Activated CD4-positive, alpha-beta T cell treated with anti-CD3 and anti-CD28 coated beads, Interleukin-2, amount 50 U/mL, for 24 hours (primary cell): Measurements from ENCODE around the gene ODAD2.
"Not testable (repeated sequence)": the region's sequence is repeated elsewhere in the genome, so short reads cannot be mapped to it uniquely, and the experiment has no call there.

Experiments
- DNase-seq, 2 donors: peaks; one replicate each; pipeline ENCODE4 v3.0.0-alpha.2; 2020; ENCODE audit warnings: low read depth in 1 of 2, low spot score in 1 of 2

ODAD2 gene

DNA sequence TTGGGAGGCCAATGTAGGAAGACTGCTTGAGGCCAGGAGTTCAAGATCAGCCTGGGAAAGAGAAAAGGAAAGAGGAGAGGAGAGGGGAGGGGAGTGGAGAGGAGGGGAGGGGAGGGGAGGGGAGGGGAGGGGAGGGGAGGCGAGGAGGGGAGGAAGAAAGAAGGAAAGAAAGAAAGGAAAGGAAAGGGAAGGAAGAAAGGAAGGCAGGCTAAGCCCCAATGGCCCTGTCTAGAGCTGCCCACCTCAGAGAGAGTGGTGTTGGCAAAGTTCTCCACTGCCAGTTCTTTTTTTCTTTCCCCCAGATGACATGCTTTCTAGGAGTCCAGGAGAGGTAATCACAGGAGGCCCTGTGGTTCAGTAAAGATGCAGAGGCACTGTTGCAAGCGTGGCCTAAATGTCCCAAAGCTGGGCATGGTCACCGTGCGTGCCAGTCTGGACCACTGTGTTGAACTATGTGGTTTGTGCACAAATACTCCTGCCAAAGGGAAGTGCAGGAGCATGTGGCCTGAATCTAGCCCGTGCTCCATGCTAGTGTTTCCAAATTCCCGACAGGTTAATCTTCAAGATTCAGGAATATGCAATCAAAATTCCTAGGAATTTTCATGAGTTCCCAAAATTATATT is 39.7 kb downstream of the ODAD2 start:
- DNase-seq: no peak

DNA sequence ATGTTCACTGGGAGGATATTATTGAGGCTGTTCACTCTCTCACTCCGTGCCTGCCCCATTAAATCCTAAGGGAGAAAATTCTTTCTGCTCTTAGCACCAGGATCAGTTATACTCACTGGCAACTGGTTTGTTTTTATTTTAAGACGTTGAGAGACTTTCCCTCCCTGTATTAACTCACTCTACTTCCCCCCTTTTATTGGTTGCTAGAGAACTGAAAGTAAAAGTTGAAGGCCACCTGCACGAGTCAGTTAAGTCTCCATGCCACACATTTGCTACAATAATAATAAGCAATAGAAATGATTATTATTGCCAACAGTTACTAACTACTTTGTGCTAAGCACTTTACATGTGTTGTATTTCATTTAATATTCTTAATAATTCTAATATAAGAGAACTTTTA is 40.5 kb downstream of the ODAD2 start:
- DNase-seq: not testable (repeated sequence)

DNA sequence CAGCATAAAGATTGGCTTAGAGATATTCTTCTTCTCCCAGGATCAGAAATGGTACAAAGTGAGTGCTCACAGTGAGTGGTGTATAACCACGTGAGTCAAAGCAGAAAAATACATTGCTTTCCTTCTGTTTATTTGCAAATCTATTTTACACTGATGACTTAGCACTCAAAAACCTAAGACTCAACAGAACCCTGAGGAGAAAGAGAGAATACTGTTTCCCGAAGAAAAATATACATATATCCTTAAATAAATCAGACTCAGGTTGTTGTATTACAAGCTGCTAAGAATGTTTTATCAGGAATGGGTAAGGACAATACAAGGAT is 48.7 kb downstream of the ODAD2 start:
- no peak for DNase-seq

DNA sequence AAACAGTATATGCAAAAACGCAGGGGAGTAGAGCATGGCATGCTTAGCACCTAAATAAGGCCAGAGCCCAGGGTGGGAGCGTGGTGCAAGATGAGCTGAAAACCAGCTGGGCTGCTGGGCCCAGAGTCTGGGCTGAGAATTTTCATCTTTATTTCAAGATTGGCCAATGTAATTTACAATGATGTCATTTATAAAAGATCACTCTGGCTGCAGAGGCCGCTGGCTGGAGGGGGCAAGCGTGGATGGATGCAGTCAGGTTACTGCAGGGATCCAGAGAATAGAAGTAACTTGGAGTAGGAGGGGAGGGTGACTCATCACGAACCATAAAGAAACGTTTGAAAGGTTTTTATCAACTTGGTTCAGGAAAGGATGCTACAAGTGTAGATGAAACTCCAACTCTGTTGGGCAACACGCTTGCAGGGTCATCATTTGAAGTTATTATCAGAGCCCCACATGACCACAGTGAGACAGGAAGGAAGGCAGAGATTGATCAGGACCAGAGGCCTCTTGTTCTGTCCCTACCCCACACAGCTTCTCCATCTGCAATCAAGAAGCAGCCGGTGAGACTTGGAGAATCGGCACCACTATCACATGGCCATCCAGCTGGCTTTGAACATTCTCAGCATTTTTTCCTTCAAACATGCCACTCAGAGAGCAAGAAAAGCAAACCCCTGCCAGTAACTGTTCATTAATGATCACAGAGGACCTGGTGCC is 49.2 kb downstream of the ODAD2 start:
- no peak for DNase-seq

DNA sequence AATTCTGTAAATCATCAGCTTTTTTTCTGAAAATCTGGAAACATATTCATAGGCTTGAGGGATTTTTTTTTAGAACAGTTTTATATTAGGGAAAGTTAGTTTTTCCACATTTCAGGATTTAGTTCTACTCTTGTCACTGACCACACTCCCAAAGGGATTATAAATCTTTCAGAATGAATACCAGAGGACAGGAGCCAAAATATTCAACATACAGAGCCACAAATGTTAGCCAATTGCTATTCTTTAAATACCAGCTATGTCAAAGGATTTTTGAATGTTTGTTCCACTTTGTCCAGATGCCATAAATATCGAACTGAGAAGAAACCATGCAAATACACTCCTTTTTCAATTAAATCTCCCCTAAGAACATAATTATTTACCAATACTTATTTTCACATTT is 50.7 kb downstream of the ODAD2 start:
- no peak for DNase-seq

DNA sequence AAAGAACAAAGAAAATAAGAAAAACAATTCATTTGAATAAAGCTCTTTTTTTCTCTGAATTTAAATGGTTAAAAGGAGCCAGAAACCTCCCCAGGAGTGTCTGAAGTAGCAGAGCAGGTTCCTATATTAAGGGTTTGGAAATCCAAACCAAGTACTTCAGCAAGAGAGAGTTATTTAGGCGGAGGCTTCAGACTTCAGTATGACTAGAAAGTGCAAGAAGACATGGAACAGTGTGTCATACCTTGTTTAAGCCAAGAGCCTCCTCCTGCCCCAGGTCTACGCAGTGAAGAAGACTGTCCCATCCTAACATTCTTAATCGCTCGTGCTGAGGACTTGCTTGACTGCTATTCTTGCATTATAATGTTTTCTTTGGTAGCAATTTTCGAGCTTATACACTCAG is 51.3 kb downstream of the ODAD2 start:
- DNase-seq: no peak

DNA sequence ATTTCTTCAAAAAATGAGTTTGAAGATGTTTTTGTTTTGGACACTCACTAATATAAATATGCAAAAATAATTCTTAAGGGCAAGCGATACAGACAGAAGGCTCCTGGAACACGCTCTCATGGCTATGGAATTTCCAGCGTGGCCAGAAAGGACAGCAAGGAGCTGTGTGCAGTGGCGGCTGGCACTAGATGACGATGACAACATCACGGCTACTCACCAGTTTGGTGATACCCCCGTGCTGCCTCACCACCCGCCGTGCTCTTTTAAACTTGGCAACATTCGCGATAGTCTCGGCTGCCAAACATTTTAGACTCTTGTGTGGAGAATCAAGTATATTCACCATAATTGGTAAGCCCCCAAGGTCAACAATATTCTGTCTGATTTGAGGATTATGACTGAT is 54.9 kb downstream of the ODAD2 start:
- DNase-seq: no peak

DNA sequence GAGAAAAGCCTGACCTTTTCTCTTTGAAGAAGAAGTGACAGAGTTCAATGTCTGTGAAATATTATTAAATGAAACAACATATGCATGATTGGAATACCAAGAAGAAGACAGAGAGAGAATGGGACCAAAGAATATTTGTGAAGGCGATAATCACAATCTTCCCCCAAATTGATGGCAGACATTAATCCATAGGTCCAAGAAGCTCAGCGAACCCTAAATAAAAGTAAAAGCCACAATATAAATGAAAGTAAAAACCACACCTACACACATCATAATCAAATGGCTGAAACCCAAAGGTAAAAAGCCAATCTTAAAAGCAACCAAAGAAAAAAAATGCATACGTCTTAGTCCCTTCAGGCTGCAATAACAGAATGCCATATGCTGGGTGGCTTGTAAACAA is 84.0 kb downstream of the ODAD2 start:
- DNase-seq: no peak

DNA sequence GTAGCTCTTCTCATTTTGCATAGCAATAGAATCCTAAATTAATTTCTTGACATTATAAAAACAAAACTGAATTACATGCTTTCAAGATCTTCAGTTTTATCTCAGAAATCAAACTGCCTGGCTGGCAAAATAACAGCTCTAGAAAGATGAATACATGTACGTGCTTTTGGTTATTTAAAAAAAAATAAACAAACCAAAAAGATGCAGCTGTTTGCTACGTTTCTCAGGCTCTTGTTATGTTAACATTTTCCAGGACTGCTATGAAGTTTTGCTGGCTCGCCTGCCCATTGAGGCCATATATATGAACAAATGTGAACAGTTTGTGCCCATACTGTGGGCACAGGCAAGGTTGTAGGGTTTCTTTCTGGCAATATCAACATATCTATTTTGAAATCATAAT is 86.6 kb downstream of the ODAD2 start:
- no peak for DNase-seq

DNA sequence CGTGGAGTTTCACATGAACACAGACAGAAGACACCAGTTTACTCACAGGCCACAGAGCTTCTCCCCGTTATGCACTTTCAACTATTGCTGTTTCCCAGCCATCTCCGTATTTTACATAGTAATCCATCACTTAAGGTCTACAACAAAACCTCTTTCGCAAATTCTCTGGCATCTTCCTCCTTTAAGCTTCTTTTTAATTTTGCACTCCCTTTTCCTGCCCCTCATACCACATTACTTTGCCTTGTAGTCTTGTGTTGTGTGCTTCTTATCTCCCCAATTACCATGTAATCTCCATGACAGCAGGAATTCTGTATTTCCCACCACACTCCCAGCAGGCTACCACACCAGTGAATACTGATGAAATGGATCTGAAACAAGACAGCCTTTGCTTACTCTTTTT is 87.3 kb downstream of the ODAD2 start:
- no peak for DNase-seq

DNA sequence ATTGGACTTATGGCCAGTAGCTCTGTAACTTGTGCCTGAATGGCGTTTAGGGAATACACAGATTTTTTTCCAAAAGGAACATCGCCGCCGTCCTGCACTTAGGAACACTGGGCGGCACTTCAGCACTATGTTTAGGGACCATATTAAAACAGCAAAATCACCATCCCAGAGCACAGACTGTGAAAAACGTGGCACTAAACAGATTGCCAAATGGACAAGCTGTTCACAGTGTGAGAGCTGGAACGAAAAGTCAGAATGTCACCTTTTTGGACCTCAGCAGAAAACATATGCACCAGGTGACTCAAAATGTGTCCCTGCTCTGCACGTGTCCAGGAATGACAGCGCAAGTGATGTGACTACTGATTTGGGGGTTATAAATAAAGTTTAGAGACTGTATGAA is 87.9 kb downstream of the ODAD2 start:
- no peak for DNase-seq

DNA sequence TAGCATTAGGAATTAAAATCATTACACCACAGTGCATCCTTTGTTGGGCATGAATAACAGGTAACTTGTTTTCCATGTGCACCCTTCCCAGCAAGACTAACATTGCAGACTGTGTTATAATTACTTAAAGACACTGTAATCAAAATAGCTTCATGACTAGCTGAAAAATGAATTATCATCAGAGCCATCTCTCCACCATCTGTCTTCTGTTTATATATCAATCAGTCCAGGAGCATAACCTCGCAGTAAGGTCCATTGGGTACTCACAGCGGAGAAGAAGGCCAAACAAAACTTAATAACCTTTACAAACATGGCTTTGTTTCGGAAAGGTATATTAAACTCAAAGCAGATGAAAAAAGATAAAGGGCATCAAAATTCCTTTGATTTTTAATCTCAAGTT is 90.6 kb downstream of the ODAD2 start:
- no peak for DNase-seq

DNA sequence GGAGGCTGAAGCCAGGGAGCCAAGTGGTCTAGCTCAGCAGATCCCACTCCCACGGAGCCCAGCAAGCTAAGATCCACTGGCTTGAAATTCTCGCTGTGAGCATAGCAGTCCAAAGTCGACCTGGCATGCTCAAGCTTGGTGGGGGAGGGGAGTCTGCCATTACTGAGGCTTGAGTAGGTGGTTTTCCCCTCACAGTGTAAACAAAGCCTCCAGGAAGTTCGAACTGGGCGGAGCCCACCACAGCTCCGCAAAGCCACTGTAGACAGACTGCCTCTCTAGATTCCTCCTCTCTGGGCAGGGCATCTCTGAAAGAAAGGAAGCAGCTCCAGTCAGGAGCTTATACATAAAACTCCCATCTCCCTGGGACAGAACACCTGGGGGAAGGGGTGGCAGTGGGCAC is 99.4 kb downstream of the ODAD2 start:
- not testable (repeated sequence) for DNase-seq

DNA sequence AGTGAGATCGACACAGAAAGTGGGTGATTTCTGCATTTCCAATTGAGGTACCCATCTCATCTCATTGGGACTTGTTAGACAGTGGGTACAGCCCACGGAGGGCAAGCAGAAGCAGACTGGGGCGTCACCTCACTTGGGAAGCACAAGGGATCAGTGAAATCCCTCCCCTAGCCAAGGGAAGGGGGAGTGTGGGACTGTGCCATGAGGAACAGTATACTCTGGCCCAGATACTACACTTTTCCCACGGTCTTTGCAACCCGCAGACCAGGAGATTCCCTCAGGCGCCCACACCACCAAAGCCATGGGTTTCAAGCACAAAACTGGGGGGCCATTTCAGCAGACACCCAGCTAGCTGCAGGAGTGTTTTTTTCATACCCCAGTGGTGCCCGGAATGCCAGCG is 99.8 kb downstream of the ODAD2 start:
- no peak for DNase-seq

DNA sequence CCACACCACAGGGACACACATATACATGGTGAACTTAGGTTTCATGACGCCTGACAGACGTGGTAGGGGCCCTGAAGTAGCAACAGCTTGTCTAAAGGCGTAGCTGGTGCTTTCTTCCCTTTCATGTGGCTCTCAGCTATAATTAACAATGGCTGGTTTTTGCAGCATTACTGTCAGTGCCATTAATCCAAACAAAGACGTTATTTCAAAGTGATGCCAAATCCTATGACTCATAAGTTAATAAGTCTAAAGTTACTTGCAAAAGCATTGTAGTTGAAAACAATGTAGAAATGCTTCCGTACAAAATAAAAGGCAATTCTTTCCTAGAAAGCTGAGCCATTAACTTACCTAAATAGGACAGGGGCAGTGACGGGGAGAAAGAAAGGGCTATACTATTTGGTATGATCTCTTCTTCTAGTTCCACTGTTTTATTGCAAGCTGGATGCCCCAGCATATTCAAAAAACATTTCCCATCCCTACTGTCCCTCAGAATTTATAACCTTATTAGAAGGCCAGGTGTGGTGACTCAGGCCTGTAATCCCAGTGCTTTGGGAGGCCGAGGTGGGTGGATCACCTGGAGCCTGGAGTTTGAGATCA is 105.4 kb downstream of the ODAD2 start:
- no peak for DNase-seq

DNA sequence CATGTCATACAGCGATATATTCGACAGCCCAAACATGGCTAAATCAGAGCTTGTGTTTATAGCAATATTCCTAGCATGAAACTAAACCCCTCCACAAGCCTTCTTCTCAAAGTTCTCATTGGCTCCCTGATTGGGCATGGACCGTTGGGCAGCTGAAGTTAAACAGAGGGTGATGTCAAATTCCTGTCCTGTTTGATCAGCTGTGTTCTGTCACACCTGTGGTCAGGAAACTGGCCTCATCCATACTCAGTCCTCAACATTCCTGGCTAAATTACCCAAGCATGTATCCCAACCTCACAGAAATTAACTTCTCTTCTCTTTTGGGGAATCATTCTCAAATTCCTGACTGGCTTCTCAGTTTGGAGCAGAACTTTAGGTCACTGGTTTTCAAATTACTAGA is 107.9 kb downstream of the ODAD2 start:
- no peak for DNase-seq

DNA sequence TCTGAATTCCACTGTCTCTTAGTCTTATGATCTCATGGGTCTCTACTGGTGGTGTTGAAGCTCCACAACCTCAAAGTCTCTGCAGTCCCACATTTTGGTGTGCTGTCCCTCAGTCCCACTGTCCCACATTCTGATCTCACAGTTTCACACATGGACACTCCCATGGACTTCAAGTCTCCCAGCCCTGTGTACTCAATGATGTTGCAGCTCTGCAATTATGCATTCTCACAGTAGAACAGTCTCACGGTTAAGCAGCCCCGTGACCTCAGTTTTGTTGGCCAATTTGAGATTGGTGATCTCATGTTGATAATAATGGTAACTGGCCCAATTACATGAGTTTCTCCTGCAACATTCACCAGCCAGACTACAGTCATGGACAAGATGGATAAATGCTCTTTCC is 109.4 kb downstream of the ODAD2 start:
- DNase-seq: no peak

DNA sequence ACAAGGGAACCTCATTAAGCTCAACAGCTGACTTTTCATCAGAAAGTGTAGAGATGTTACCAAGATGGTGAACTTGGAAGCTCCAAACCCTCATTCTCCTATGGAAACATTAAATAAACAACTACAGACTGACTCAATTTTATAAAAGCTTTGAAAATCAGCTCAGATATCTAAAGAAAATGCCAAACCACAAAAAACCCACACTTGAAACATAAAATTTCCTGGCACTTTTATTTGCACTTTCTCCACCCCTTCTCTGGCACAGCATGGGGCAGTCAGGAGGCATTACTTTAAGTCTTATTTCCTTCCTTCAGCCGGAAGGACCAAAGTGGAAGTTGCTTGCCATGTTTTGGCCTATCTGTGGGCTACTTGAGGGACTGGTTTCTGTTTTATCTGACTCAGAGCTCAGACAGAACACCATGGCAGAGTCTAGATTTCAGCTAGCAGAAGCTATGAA is 114.7 kb downstream of the ODAD2 start:
- DNase-seq: no peak

DNA sequence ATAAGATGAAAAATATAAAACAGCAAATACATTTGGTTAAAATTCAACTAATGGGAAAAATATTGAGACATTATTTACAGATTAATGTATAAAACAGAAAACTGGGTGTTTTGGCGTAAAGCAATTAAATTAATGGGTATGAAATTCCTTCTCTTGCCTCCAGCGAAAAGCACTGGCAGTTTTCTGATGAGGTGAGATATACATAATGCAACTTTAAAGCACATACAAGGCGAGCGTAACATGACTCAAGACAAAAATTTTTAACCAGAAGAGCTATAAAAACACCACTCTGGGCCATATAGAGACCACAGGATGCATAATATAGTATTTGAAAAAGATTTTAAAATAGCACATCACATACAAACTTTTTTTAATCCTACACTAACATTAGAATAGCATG is 120.6 kb downstream of the ODAD2 start:
- no peak for DNase-seq

DNA sequence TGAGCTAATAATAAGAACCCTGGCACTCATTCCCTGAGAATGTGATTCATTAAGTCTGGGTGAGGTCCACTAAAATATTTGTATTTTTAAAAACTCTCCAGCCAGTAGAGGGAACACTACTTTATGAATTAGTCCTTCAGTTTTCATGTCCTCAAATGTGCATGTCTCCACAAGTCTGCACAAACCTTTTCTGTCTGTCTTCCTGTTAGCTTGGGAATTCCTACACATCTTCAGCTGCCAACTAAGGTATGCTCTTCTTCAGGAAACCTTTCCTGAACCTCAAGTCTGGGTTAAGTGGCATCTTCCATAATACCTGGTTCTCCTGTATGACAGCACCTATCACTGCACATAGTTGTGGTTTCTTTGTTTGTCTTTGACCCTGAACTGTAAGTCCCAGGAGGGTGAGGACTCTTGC is 133.7 kb downstream of the ODAD2 start:
- DNase-seq: no peak

DNA sequence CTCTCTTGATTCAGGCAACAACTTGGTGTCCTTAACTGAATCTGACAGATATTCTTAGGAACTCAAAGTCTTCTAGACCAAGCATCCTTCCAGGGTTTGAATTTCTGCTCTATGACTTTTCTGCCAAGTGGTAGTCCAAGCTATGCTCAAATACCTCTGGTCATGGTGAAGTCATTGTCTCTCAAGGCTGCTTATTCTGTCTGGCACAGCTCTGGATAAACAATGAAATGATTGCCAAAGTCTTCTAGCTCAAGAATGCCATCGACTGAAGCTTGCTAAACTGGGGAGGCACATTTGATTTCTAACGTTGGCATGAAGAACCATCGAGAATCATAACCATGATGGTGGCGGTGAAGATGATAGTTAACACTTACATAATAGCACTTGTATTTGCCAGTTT is 137.1 kb downstream of the ODAD2 start:
- no peak for DNase-seq

DNA sequence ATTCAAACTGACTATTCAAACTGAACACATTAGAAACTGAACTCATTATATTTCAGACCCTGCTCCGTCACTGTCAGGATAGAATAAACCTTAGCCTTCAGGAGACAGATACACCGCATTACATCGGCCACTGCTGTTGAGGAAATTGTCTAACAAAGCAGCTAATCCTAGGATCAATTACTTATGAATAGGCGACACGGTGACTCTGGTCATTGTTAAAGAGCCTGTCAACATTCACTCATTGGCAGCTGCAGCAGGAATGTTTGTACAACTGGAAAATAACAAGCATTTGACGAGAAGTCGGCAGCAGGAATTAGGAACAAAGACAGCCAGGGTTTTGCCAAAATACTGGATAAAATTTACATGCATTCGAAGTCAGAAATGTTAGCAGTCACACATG is 141.3 kb downstream of the ODAD2 start:
- DNase-seq: no peak

DNA sequence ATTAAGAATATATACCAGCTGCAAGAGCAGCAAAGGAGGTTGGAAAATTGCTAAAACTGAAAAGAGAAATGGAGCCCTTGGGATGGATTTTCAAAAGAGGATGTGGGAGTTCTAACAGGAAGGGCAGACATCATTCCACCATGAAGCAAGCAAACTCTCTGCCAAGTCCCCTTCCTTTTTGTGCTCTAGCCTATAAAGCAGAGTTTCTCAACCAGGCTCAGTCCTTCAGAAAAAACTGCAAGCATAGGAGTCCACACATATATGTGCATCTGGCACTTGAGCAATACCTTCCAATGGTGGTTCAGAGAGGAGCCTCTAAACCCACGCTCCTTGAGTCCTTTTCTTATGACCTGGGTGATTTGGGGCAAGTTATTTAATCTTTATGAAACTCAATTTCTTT is 154.7 kb downstream of the ODAD2 start:
- DNase-seq: no peak
